MM.1S (cell line): ENCODE data around the gene PBXIP1.

Experiments used
- DNase-seq: peaks from one replicate; pipeline ENCODE4 v3.0.0-alpha.2; 2015
- H2AFZ ChIP-seq: fragments of 300-600 bp; sonication (generic); 2 replicates; pipeline ENCODE4 v1.6.0; 2016; ENCODE audit warnings: antibody characterized with exemption, low read length
- H3F3A ChIP-seq: fragments of 300-600 bp; sonication (generic); 2 replicates; pipeline ENCODE4 v1.6.1; 2016; ENCODE audit warnings: mild to moderate bottlenecking, antibody characterized with exemption, low read length, moderate library complexity, mixed read lengths; ENCODE audit not compliant: insufficient read depth
- H3K27ac ChIP-seq: fragments of 300-600 bp; sonication (generic); 2 replicates; pipeline ENCODE4 v1.5.1; 2016; ENCODE audit warnings: mild to moderate bottlenecking, low read length
- H3K27me3 ChIP-seq: fragments of 300-600 bp; sonication (generic); replicated peaks from 2 replicates; pipeline ENCODE4 v1.6.0; 2016; ENCODE audit warnings: low read length; ENCODE audit not compliant: insufficient read depth
- H3K36me3 ChIP-seq: fragments of 300-600 bp; sonication (generic); replicated peaks from 2 replicates; pipeline ENCODE4 v1.6.1; 2016; ENCODE audit warnings: mild to moderate bottlenecking, low read length, mixed read lengths; ENCODE audit not compliant: insufficient read depth
- H3K4me1 ChIP-seq: fragments of 300-600 bp; sonication (generic); 2 replicates; pipeline ENCODE4 v1.6.1; 2016; ENCODE audit warnings: low read length, mixed read lengths
- H3K4me2 ChIP-seq: fragments of 300-600 bp; sonication (generic); 2 replicates; pipeline ENCODE4 v1.6.0; 2016; ENCODE audit warnings: low read depth, low read length
- H3K4me3 ChIP-seq: fragments of 300-600 bp; sonication (generic); 2 replicates; pipeline ENCODE4 v1.5.1; 2016; ENCODE audit warnings: low read length, mixed read lengths
- H3K79me2 ChIP-seq: fragments of 300-600 bp; sonication (generic); 2 replicates; pipeline ENCODE4 v1.6.1; 2016; ENCODE audit warnings: mixed run types, low read length, mixed read lengths
- H3K9ac ChIP-seq: fragments of 300-600 bp; sonication (generic); 2 replicates; pipeline ENCODE4 v1.6.1; 2016; ENCODE audit warnings: low read length, mixed read lengths
- H3K9me2 ChIP-seq: fragments of 300-600 bp; sonication (generic); replicated peaks from 2 replicates; pipeline ENCODE4 v1.6.1; 2016; ENCODE audit warnings: mild to moderate bottlenecking, low read length, mixed read lengths; ENCODE audit not compliant: insufficient read depth
- H3K9me3 ChIP-seq: fragments of 300-600 bp; sonication (generic); replicated peaks from 2 replicates; pipeline ENCODE4 v1.6.1; 2016; ENCODE audit warnings: mild to moderate bottlenecking, low read length, mixed read lengths; ENCODE audit not compliant: insufficient read depth
- H4K20me1 ChIP-seq: fragments of 300-600 bp; sonication (generic); 2 replicates; pipeline ENCODE4 v1.6.1; 2016; ENCODE audit warnings: mild to moderate bottlenecking, low read length, moderate library complexity, mixed read lengths; ENCODE audit not compliant: insufficient read depth
- CTCF ChIP-seq: fragments of 300-600 bp; sonication (generic); IDR thresholded peaks from 2 replicates; pipeline ENCODE4 v1.5.1; 2016; ENCODE audit warnings: antibody characterized with exemption, low read length, mixed read lengths
- EZH2 ChIP-seq: fragments of 300-600 bp; sonication (generic); optimal IDR thresholded peaks from 2 replicates; pipeline ENCODE3; 2017; ENCODE audit warnings: low read depth, mild to moderate bottlenecking, antibody characterized with exemption, low read length, mixed read lengths
- EZH2phosphoT487 ChIP-seq: fragments of 300-600 bp; sonication (generic); IDR thresholded peaks from 2 replicates; pipeline ENCODE4 v1.6.1; 2018; ENCODE audit warnings: antibody characterized with exemption, low read length

Gene PBXIP1

GRCh38 chr1:154962795-154963330, 7.0 kb upstream of the PBXIP1 start:
- Histone ChIP-seq H3K9ac (peak overlapping the region; percentile 99; the same call in 1 of the 2 replicates), H3F3A (peaks cover 42% of the 10 kb centered on the region), H3K79me2 (peaks cover 88% of the 10 kb centered on the region), H3K9me3 (no peaks in the 10 kb centered on the region), H3K4me3 (peak overlapping the region; percentile 88), H4K20me1 (no peaks in the 10 kb centered on the region), H3K4me1 (peaks cover 16% of the 10 kb centered on the region; the same call in 1 of the 2 replicates), H3K27me3 (no peaks in the 10 kb centered on the region), H3K4me2 (peak overlapping the region; percentile 85), H3K9me2 (no peaks in the 10 kb centered on the region), H3K27ac (peak overlapping the region; percentile 91; the same call in 1 of the 2 replicates), H3K36me3 (peaks cover 23% of the 10 kb centered on the region), H2AFZ (no peak overlapping the region)
- no peak for DNase-seq
- TF ChIP-seq CTCF (no peak), EZH2phosphoT487 (no peak), EZH2 (no peak)

GRCh38 chr1:154962156-154962749, 6.4 kb upstream of the PBXIP1 start:
- peaks cover 18% of the 10 kb centered on the region for H3K36me3 ChIP-seq
- H4K20me1 ChIP-seq: no peaks in the 10 kb centered on the region
- H3K27me3 ChIP-seq: no peaks in the 10 kb centered on the region
- H3K4me1 ChIP-seq: peaks cover 16% of the 10 kb centered on the region; the same call in 1 of the 2 replicates
- H3K9ac ChIP-seq: peak overlapping the region; percentile 99
- peak; percentile 81 for DNase-seq
- H3K27ac ChIP-seq: peak overlapping the region; percentile 91
- H3K9me3 ChIP-seq: no peaks in the 10 kb centered on the region
- H3K79me2 ChIP-seq: peaks cover 85% of the 10 kb centered on the region
- no peak for TF ChIP-seq EZH2
- no peak for TF ChIP-seq CTCF
- no peak for TF ChIP-seq EZH2phosphoT487
- peak overlapping the region; percentile 54 for H2AFZ ChIP-seq
- H3K9me2 ChIP-seq: no peaks in the 10 kb centered on the region
- H3K4me2 ChIP-seq: peak overlapping the region; percentile 85
- peaks cover 48% of the 10 kb centered on the region for H3F3A ChIP-seq
- H3K4me3 ChIP-seq: peak overlapping the region; percentile 88

GRCh38 chr1:154961207-154962155, 5.6 kb upstream of the PBXIP1 start, which contains the start of gene PYGO2:
Gene PYGO2, minus strand, starts transcription at chr1:154961782. Its CDS starts 206 bp downstream, at chr1:154961576.
- Histone ChIP-seq H4K20me1 (no peaks in the 10 kb centered on the region), H2AFZ (peak within 1 kb of the TSS; percentile 68)
- TF ChIP-seq EZH2 (no peak), CTCF (peak; percentile 62), EZH2phosphoT487 (no peak)

More at GRCh38 chr1:154961207-154962155, 5.6 kb upstream of the PBXIP1 start, which contains the start of gene PYGO2:
- Histone ChIP-seq H3K79me2 (peaks cover 77% of the 10 kb centered on the region), H3K9me2 (no peaks in the 10 kb centered on the region), H3K4me2 (peak within 1 kb of the TSS; percentile 85), H3K9ac (peak within 1 kb of the TSS; percentile 99), H3F3A (peaks cover 56% of the 10 kb centered on the region), H3K27ac (peak within 1 kb of the TSS; percentile 91), H3K4me1 (peaks cover 22% of the 10 kb centered on the region), H3K4me3 (peak within 1 kb of the TSS; percentile 88), H3K9me3 (no peaks in the 10 kb centered on the region), H3K36me3 (peaks cover 14% of the 10 kb centered on the region), H3K27me3 (no peaks in the 10 kb centered on the region)
- DNase-seq: peak; percentile 91
